Neural cell (in vitro differentiated cells): ENCODE data around the gene ABHD16B. TPM values are rescaled to one million over a fixed set of nuclear protein-coding genes. Genes with fewer than 3 reads are reported as not detected.

Experiments
- H2AFZ ChIP-seq: fragments of 200-600, 300-800 bp; sonication (generic), shearing (Covaris generic); 2 replicates; pipeline ENCODE4 v1.6.0; 2014; ENCODE audit warnings: low read depth, mild to moderate bottlenecking, antibody characterized with exemption, low read length, moderate library complexity
- H3F3A ChIP-seq: fragments of 200-600 bp; shearing (Covaris generic); 2 replicates; pipeline ENCODE4 v1.6.1; 2016; ENCODE audit warnings: mild to moderate bottlenecking, moderate library complexity, mixed read lengths, antibody characterized with exemption, low read length; ENCODE audit not compliant: insufficient read depth, poor library complexity, severe bottlenecking
- H3K27ac ChIP-seq: fragments of 200-600, 300-800 bp; sonication (generic), shearing (Covaris generic); 2 replicates; pipeline ENCODE4 v1.5.1; 2014; ENCODE audit warnings: mild to moderate bottlenecking, low read length, moderate library complexity
- H3K27me3 ChIP-seq: fragments of 300-800, 200-600 bp; sonication (generic), shearing (Covaris generic); 2 replicates; pipeline ENCODE4 v1.6.0; 2014; ENCODE audit warnings: mild to moderate bottlenecking, low read depth, low read length, moderate library complexity; ENCODE audit not compliant: insufficient read depth
- H3K36me3 ChIP-seq: fragments of 300-800, 200-600 bp; sonication (generic), shearing (Covaris generic); 2 replicates; pipeline ENCODE4 v1.5.1; 2014; ENCODE audit warnings: mild to moderate bottlenecking, antibody characterized with exemption, low read length, moderate library complexity; ENCODE audit not compliant: insufficient read depth
- H3K4me2 ChIP-seq: fragments of 300-800, 200-600 bp; sonication (generic), shearing (Covaris generic); 2 replicates; pipeline ENCODE4 v1.6.0; 2014; ENCODE audit warnings: mild to moderate bottlenecking, low read length
- H3K4me3 ChIP-seq: fragments of 300-800, 200-600 bp; sonication (generic), shearing (Covaris generic); 2 replicates; pipeline ENCODE4 v1.5.1; 2014; ENCODE audit warnings: mild to moderate bottlenecking, low read length, moderate library complexity
- H3K79me2 ChIP-seq: fragments of 200-600 bp; shearing (Covaris generic); replicated peaks from 2 replicates; pipeline ENCODE4 v1.6.0; 2014; ENCODE audit warnings: mild to moderate bottlenecking, low read length, moderate library complexity; ENCODE audit not compliant: insufficient read depth
- H3K9ac ChIP-seq: fragments of 300-800, 200-600 bp; sonication (generic), shearing (Covaris generic); 2 replicates; pipeline ENCODE4 v1.6.1; 2016; ENCODE audit warnings: mild to moderate bottlenecking, low read length, mixed read lengths
- H3K9me2 ChIP-seq: fragments of 200-600 bp; shearing (Covaris generic); 2 replicates; pipeline ENCODE4 v1.6.1; 2016; ENCODE audit warnings: mild to moderate bottlenecking, low read length, mixed read lengths; ENCODE audit not compliant: insufficient read depth
- H3K9me3 ChIP-seq: fragments of 200-600, 300-800 bp; sonication (generic), shearing (Covaris generic); 2 replicates; pipeline ENCODE4 v1.6.1; 2016; ENCODE audit warnings: mild to moderate bottlenecking, mixed run types, low read length, moderate library complexity, mixed read lengths
- H4K20me1 ChIP-seq: fragments of 200-600 bp; shearing (Covaris generic); 2 replicates; pipeline ENCODE4 v1.6.1; 2016; ENCODE audit warnings: mild to moderate bottlenecking, mixed run types; ENCODE audit not compliant: insufficient read depth
- EP300 ChIP-seq: fragments of 450-650 bp; conservative IDR thresholded peaks from 2 replicates; pipeline ENCODE4 v1.6.1; 2014; ENCODE audit warnings: antibody characterized with exemption, mild to moderate bottlenecking, moderate library complexity; ENCODE audit not compliant: poor library complexity, severe bottlenecking
- EZH2 ChIP-seq: fragments of 200-600, 300-800 bp; shearing (Covaris generic), sonication (generic); IDR thresholded peaks from 2 replicates; pipeline ENCODE4 v1.6.1; 2014; ENCODE audit warnings: antibody characterized with exemption, low read length, borderline replicate concordance, mild to moderate bottlenecking; ENCODE audit not compliant: insufficient read depth, poor library complexity, severe bottlenecking
- MXI1 ChIP-seq: fragments of 450-650 bp; conservative IDR thresholded peaks from 2 replicates; pipeline ENCODE4 v1.6.1; 2014; ENCODE audit warnings: antibody characterized with exemption, mild to moderate bottlenecking; ENCODE audit not compliant: poor library complexity, severe bottlenecking
- POLR2AphosphoS5 ChIP-seq: IDR thresholded peaks from 2 replicates; pipeline ENCODE4 v1.6.1; 2012
- RAD21 ChIP-seq: fragments of 450-650 bp; conservative IDR thresholded peaks from 2 replicates; pipeline ENCODE4 v1.6.1; 2014; ENCODE audit warnings: antibody characterized with exemption, mild to moderate bottlenecking, moderate library complexity
- SMC3 ChIP-seq: fragments of 450-650 bp; conservative IDR thresholded peaks from 2 replicates; pipeline ENCODE4 v1.6.1; 2014; ENCODE audit warnings: antibody characterized with exemption, mild to moderate bottlenecking, moderate library complexity; ENCODE audit not compliant: poor library complexity
- polyA plus RNA-seq: library from polyadenylated mRNA; depleted of rRNA; stranded (reverse); fragments of >200 nt; gene quantifications from 2 replicates; pipeline ENCODE4 v1.2.3, GENCODE V29; 2014
- TF ChIP-seq, protein P1 (sequence below): IDR thresholded peaks from 2 replicates; pipeline ENCODE4 v1.6.1; 2012; ENCODE audit warnings: borderline replicate concordance
- TF ChIP-seq, protein P2 (sequence below): fragments of 450-650 bp; IDR thresholded peaks from 2 replicates; pipeline ENCODE4 v1.5.1; 2014; ENCODE audit warnings: antibody characterized with exemption, mild to moderate bottlenecking, moderate library complexity; ENCODE audit not compliant: poor library complexity, severe bottlenecking

The ABHD16B gene
- polyA plus RNA-seq, 1 donor from 2014 or later, result not detected

DNA sequence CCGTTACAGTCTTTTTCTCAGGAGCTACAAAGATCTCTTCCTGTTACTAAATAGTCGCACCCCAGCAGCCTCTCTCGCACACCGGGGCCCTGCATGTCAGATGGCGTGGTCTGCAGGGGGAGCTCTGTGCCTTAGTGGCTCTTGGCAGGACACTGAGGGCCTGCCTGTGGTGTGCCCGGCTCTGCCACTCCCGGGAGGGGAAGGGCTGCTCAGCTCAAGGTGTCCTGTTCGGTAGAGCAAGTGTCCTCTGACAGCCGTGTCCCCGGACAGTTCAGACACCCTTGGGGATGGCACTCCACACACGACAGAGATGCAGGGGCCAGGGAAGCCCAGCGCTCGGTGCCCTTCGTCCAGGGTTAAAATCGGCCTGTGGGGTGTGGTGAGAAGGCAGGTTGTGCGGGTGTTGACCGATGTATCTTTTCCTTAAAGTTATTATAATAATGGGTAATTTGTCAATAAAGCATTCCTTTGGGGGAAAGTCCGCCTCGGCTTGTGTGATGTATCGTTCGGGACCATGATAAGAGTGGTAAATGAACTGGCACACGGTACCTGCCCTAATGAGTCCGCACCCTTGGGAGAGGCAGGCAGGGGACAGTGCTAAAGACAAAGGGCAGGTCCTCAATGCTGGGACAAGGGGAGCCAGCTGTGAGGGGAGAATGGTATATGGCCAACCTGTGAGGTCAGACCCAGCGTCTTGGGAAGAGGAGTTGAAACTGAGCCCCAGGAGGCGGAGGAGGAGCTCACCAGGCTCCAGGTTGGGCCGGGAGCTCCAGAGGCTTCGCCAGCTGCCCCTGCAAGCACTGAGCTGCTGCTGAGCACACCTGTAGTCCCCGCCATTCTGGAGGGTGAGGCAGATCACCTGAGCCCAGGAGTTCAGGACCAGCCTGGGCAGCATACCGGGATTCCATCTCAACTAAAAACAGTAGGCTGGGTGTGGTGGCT, 30.0 kb downstream of the ABHD16B start:
- Histone ChIP-seq H3K9me2 (no peaks in the 10 kb centered on the region), H4K20me1 (peaks cover 3% of the 10 kb centered on the region)
- TF ChIP-seq EP300 (no peak), EZH2 (no peak), RAD21 (no peak), SMC3 (no peak), MXI1 (no peak), POLR2AphosphoS5 (no peak)

DNA sequence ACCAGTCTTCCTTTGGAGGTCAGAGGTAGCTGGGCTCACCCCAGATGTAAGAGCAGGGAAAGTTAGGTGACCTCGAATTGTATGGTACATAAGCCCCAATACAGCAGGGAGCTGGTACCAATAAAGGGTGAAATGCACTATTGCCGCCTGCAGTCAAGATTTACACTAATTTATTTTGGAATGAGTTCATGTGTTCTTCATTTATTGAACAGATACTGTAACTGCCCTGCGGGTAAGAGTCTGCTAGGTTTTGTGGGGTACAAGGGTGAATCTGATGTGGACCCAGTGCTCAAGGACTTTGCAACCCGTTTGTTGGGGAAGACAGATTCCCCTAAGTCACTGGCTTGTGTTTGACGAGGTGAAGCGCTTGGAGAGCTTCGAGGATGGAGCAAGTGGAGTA, 31.1 kb downstream of the ABHD16B start:
- Histone ChIP-seq H3K9me3 (no peaks in the 10 kb centered on the region), H3F3A (no peaks in the 10 kb centered on the region), H3K27ac (no peak overlapping the region), H3K9me2 (no peaks in the 10 kb centered on the region), H3K27me3 (no peaks in the 10 kb centered on the region), H3K9ac (no peak overlapping the region), H4K20me1 (peaks cover 7% of the 10 kb centered on the region), H3K4me3 (no peak overlapping the region), H3K36me3 (no peaks in the 10 kb centered on the region), H3K4me2 (no peak overlapping the region), H2AFZ (no peak overlapping the region), H3K79me2 (peaks cover 19% of the 10 kb centered on the region)
- TF ChIP-seq, protein P1, sequence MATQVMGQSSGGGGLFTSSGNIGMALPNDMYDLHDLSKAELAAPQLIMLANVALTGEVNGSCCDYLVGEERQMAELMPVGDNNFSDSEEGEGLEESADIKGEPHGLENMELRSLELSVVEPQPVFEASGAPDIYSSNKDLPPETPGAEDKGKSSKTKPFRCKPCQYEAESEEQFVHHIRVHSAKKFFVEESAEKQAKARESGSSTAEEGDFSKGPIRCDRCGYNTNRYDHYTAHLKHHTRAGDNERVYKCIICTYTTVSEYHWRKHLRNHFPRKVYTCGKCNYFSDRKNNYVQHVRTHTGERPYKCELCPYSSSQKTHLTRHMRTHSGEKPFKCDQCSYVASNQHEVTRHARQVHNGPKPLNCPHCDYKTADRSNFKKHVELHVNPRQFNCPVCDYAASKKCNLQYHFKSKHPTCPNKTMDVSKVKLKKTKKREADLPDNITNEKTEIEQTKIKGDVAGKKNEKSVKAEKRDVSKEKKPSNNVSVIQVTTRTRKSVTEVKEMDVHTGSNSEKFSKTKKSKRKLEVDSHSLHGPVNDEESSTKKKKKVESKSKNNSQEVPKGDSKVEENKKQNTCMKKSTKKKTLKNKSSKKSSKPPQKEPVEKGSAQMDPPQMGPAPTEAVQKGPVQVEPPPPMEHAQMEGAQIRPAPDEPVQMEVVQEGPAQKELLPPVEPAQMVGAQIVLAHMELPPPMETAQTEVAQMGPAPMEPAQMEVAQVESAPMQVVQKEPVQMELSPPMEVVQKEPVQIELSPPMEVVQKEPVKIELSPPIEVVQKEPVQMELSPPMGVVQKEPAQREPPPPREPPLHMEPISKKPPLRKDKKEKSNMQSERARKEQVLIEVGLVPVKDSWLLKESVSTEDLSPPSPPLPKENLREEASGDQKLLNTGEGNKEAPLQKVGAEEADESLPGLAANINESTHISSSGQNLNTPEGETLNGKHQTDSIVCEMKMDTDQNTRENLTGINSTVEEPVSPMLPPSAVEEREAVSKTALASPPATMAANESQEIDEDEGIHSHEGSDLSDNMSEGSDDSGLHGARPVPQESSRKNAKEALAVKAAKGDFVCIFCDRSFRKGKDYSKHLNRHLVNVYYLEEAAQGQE, result no peak
- TF ChIP-seq, protein P2, sequence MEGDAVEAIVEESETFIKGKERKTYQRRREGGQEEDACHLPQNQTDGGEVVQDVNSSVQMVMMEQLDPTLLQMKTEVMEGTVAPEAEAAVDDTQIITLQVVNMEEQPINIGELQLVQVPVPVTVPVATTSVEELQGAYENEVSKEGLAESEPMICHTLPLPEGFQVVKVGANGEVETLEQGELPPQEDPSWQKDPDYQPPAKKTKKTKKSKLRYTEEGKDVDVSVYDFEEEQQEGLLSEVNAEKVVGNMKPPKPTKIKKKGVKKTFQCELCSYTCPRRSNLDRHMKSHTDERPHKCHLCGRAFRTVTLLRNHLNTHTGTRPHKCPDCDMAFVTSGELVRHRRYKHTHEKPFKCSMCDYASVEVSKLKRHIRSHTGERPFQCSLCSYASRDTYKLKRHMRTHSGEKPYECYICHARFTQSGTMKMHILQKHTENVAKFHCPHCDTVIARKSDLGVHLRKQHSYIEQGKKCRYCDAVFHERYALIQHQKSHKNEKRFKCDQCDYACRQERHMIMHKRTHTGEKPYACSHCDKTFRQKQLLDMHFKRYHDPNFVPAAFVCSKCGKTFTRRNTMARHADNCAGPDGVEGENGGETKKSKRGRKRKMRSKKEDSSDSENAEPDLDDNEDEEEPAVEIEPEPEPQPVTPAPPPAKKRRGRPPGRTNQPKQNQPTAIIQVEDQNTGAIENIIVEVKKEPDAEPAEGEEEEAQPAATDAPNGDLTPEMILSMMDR, result no peak
- TF ChIP-seq EP300, result no peak

More for the DNA sequence above, 30.0 kb downstream of the ABHD16B start:
- Histone ChIP-seq H3K79me2 (peaks cover 9% of the 10 kb centered on the region), H3K27ac (no peak overlapping the region), H3K36me3 (no peaks in the 10 kb centered on the region), H3K4me2 (no peak overlapping the region), H3K4me3 (no peak overlapping the region), H3K9ac (no peak overlapping the region), H3F3A (no peaks in the 10 kb centered on the region), H3K9me3 (no peaks in the 10 kb centered on the region), H3K27me3 (no peaks in the 10 kb centered on the region), H2AFZ (no peak overlapping the region)
